CD4-positive, alpha-beta T cell treated with Interleukin-17A for 4 hours (primary cell): ENCODE results near the gene ZNF701.
"Not testable (repeated sequence)": the region's sequence is repeated elsewhere in the genome, so short reads cannot be mapped to it uniquely, and the experiment has no call there.

Experiments used
- DNase-seq: peaks from one replicate; pipeline ENCODE4 v3.0.0-alpha.2; 2020; ENCODE audit warnings: mixed read lengths

Gene ZNF701

GRCh38 chr19:52567921-52568320 is 2.2 kb upstream of the ZNF701 start:
- DNase-seq = no peak

DNA sequence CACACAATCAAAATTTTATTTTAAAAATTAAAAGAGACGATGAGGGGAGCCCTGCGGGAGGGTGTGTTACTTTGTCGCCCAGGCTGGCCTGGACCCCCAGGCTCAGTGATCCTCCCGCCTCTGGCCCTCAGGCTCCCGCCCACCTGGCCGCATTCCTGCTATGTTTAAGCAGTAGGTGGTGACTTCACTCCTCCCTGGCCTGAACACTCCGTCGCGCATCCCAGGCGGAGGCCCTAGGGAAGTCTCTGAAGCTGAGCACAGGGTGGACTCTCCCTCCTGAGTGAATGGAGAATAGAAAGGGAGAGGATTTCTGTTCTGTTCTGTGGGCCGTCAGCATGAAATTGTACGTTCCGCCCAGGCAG is 468 bp upstream of the ZNF701 start:
- DNase-seq = not testable (repeated sequence)

GRCh38 chr19:52584736-52585440 is 14.8 kb downstream of the ZNF701 start:
- no peak for DNase-seq

DNA sequence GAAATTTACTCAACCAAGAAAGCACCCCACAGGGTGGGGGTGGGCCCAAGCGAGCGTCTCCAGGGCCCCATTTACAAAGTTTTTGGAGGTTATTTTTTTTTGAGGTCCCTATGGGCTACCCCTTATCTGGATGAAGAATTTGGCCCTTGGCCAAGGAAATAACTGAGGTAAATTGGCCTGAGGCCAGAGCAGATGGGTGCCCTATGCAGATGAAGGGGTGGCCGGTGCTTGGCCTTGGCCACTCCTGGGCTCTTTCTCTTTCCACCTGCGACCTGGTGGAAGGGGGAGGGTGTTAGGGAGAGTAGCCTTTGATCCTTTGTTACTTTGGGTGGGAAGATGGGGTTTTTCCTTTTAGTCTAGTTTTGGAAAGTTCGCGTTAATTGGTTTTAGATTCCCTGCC is 15.5 kb downstream of the ZNF701 start:
- DNase-seq = no peak

DNA sequence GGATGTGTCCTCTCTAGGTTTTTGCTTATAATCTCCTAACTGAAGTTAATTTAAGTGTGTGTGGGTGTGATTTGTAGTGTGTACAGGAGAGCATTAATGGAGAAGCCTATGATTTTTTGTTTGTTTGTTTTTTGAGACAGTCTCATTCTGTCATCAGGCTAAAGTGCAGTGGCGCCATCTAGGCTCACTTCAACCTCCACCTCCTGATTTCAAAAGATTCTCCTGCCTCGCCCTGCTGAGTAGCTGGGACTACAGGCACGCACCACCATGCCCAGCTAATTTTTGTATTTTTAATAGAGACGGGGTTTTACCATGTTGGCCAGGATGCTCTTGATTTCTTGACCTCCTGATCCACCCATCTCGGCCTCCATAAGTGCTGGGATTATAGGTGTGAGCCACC is 20.6 kb downstream of the ZNF701 start:
- peak; percentile 15 for DNase-seq

- DNase-seq = no peak
These were observed 22.2 kb downstream of the ZNF701 start for GRCh38 chr19:52592301-52592700.

DNA sequence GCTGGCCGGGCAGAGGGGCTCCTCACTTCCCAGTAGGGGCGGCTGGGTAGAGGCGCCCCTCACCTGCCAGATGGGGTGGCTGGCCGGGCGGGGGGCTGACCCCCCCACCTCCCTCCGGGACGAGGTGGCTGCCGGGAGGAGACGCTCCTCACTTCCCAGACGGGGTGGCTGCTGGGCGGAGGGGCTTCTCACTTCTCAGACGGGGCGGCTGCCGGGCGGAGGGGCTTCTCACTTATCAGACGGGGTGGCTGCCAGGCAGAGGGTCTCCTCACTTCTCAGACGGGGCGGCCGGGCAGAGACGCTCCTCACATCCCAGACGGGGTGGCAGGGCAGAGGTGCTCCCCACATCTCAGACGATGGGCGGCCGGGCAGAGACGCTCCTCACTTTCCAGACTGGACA is 23.4 kb downstream of the ZNF701 start:
- not testable (repeated sequence) for DNase-seq

DNA sequence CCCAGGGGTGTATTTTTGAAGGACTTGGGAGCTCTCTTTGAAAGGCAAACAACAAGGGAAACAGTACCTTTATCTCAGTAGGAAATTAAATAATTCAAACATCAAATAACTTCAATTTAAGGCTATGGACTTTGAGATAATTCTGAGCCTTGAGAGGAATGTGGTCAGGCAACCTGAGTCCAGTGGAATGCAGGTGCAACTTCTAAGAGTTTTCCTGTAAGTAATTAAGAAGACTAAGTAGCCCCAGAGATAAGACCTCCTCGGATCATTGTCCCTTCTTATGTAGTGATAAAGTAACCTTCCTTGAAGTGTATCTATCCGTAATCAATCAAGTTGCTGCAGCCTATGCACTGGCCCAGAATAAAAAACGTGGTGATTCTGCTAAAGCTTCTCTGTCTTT is 29.2 kb downstream of the ZNF701 start:
- no peak for DNase-seq

DNA sequence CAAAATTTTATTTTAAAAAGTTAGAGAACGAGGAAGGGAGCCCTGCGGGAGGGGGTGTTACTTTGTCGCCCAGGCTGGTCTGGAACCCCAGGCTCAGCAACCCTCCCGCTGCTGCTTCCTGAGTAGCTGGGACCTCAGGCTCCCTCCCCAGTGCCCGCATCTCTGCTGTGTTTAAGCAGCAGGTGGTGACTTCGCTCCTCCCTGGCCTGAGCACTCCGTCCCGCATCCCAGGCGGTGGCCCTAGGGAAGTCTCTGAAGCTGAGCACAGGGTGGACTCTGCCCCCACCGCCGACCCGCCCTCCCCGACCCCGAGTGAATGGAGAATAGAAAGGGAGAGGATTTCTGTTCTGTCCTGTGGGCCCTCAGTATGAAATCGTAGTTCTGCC is 30.5 kb downstream of the ZNF701 start:
- DNase-seq = peak; percentile 46

GRCh38 chr19:52601025-52601973 is 31.2 kb downstream of the ZNF701 start:
- peak; percentile 97 for DNase-seq

- DNase-seq = not testable (repeated sequence)
These were observed 31.9 kb downstream of the ZNF701 start for GRCh38 chr19:52601974-52602366.

DNA sequence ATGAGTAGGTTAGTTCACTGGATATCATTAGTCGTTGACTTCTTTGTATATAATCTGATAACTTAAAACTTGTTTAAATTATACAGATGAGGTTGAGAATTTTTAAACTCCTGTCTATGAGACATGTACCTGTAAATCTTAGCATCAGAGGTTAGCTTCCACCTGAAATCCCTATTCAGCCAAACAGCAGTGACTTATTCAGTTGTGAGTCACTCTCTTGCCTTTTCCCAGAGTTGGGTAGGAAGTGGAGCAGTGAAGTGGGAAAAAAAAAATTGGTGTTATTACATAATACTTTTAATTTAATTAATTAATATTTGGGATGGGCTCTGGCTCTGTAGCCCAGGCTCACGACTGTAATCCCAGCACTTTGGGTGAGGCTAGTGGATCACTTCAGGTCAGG is 32.9 kb downstream of the ZNF701 start:
- no peak for DNase-seq

GRCh38 chr19:52603558-52604207 is 33.6 kb downstream of the ZNF701 start:
- no peak for DNase-seq

DNA sequence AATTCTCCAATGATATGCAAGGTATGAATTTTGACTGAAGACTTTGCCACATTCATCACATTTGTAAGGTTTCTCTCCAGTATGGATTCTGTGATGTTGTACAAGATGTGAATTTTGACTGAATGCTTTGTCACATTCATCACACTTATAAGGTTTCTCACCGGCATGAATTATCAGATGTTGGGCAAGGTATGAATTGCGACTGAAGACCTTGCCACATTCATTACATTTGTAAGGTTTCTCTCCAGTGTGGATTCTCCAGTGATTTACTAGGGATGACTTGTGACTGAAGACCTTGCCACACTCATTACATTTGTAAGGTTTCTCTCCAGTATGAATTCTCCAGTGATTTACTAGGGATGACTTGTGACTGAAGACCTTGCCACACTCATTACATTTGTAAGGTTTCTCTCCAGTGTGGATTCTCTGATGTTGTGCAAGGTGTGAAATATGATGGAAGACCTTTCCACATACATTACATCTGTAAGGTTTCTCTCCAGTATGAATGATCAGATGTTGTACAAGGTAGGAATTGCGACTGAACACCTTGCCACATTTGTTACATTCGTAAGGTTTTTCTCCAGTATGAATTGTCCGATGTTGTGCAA is 43.3 kb downstream of the ZNF701 start:
- DNase-seq = no peak

GRCh38 chr19:52621376-52621775 is 51.3 kb downstream of the ZNF701 start:
- no peak for DNase-seq

DNA sequence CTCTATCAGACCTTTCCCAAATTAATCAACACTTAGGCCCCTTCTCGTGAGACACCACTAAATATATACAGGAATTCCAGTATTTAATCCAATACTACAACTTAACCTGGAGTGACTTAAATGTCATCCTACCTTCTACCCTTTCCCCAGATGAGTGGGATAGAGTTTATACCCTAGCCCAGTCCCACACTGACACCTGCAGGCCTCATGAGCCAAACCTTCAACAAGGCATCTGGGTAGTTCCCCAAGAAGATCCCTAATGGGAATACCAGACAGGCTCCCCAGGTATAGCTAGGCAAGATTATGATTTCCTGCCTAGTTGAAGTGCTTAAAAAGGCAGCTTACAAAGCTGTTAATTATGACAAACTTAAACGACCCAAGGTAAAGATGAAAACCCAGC is 52.2 kb downstream of the ZNF701 start:
- peak; percentile 12 for DNase-seq

- no peak for DNase-seq
These were observed 56.8 kb downstream of the ZNF701 start for GRCh38 chr19:52626915-52627314.

GRCh38 chr19:52627441-52627840 is 57.4 kb downstream of the ZNF701 start:
- not testable (repeated sequence) for DNase-seq

GRCh38 chr19:52635786-52636570 is 65.9 kb downstream of the ZNF701 start:
- DNase-seq = no peak
